Measurements from ENCODE around the gene FABP3.
"Not testable (repeated sequence)": the region's sequence is repeated elsewhere in the genome, so short reads cannot be mapped to it uniquely, and the experiment has no call there.

Gene FABP3

GRCh38 chr1:31390071-31390470 is 17.2 kb upstream of the FABP3 start:
- TF ChIP-seq CTCF (IDR thresholded peaks at IDR 0.05; ENCODE audit: insufficient read depth, missing control alignments): no peak
- FAIRE-seq (no peak), DNase-seq (ENCODE audit: insufficient read length, low spot score) (no peak)

GRCh38 chr1:31389616-31390015 is 16.7 kb upstream of the FABP3 start:
- no peak for TF ChIP-seq CTCF (IDR thresholded peaks at IDR 0.05; ENCODE audit: insufficient read depth, missing control alignments)
- DNase-seq (ENCODE audit: insufficient read length, low spot score) (no peak), FAIRE-seq (no peak)

GRCh38 chr1:31387612-31388011 is 14.7 kb upstream of the FABP3 start:
- no peak for DNase-seq (ENCODE audit: insufficient read length, low spot score)
- FAIRE-seq: no peak

GRCh38 chr1:31386576-31387243 is 13.8 kb upstream of the FABP3 start:
- not testable (repeated sequence) for DNase-seq (ENCODE audit: insufficient read length, low spot score); FAIRE-seq

More at GRCh38 chr1:31387612-31388011, 14.7 kb upstream of the FABP3 start:
- no peak for TF ChIP-seq CTCF (IDR thresholded peaks at IDR 0.05; ENCODE audit: insufficient read depth, missing control alignments)

GRCh38 chr1:31383967-31384366 is 11.1 kb upstream of the FABP3 start:
- TF ChIP-seq CTCF (IDR thresholded peaks at IDR 0.05; ENCODE audit: insufficient read depth, missing control alignments): no peak
- no peak for FAIRE-seq
- DNase-seq (ENCODE audit: insufficient read length, low spot score): no peak

- DNase-seq (ENCODE audit: insufficient read length, low spot score): no peak
- FAIRE-seq: no peak
- TF ChIP-seq CTCF (IDR thresholded peaks at IDR 0.05; ENCODE audit: insufficient read depth, missing control alignments): no peak
Observed at GRCh38 chr1:31382379-31382989, 9.6 kb upstream of the FABP3 start.

- TF ChIP-seq CTCF (IDR thresholded peaks at IDR 0.05; ENCODE audit: insufficient read depth, missing control alignments): no peak
- FAIRE-seq (no peak), DNase-seq (ENCODE audit: insufficient read length, low spot score) (no peak)
Observed at GRCh38 chr1:31381394-31382294, 8.8 kb upstream of the FABP3 start.
